GM18870 (cell line): ENCODE measurements around the gene AURKB.
"Not testable (repeated sequence)": the region's sequence is repeated elsewhere in the genome, so short reads cannot be mapped to it uniquely, and the experiment has no call there.

Experiments
- ATAC-seq: cut with Tn5 transposase; IDR thresholded peaks from one replicate; pipeline ENCODE4 v1.9.1; 2021; ENCODE audit warnings: moderate library complexity; ENCODE audit not compliant: unreplicated experiment

The AURKB gene

GRCh38 chr17:8189041-8189710 is 21.2 kb downstream of the AURKB start:
- ATAC-seq, result no peak

DNA sequence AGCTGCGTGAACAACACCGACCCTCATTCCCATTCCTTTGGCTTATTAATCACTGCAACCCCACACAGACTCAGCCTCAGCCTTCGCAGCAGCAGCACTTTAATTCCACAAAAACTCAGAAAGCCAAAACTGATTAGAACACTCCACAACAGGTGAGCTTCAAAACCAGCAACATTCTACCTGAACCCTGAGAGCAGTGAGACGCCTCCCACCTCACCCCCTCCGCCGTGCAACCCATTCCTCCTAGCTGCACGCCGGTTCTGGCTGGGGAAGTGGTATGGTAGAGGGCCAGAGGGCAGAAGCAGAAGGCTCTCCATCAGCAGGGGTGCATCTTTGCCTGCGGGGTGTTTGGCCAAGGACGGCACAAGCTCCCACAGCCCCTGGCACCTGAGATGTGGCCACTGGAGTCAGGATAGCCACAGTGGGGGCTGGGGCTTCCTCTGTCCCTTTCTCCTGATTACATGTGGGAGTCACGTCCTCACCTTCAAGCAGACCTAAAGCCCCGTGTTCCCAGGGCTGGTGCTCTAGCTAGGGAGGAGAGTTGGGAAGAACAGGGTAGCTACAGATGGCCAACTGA is 22.0 kb downstream of the AURKB start:
- ATAC-seq, result no peak

DNA sequence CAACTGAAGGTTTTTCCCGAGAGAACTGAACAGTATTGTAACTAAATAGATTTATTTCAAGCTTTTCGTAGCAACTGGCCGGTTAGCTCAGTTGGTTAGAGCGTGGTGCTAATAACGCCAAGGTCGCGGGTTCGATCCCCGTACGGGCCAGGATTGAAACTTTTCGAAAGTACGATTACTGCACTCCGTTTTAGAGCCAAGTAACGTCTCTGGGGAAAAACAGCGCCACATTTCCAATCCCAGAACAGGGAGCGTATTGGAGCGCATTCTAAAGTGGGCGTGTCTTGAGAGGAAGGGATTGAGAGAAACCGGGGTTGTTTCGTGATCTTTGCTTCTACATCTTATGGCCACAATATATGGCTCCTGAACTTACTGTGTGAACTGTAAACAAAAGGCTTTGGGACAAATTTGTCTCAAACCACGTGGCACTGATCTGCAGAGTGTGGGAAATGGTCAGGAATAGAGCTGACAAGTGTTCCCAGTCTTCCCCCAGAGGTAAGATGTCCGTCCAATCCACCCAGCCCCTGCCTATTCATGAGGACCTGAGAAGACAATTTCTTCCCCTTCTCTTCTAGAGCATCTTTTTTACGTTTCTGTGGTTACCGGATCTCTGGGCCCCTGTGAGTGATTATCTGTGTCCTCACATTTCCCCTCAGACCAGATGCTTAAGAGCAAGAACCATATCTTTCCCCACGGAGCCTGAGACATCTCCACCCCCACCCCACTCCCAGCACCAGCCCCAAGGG is 22.7 kb downstream of the AURKB start:
- peak; percentile 23 for ATAC-seq

DNA sequence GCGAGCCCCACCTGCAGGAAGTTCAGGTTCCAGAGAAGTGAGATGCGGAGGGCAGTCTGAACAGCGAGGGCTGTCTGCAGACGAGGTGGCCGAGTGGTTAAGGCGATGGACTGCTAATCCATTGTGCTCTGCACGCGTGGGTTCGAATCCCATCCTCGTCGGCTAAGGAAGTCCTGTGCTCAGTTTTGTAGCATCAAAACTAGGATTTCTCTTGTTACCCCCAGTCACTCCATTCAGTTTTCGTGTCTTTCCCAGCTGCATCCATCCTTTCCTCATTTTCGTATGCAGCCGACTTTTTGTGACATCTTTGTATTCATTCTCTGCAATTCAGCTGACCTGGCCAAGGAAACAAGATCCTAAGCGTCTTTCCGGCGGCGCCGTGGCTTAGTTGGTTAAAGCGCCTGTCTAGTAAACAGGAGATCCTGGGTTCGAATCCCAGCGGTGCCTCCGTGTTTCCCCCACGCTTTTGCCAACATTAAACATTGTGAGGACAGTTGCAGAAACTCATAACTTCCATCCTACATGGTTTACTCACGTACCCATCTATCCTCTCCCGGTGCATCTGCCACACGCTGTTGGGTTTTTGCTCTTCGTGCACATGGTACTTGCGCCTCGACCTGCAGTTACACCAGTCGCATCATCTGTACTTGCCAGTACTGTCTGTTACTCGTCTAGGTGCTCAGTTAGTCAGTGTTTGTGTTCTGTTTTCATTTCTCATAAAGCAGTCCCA is 23.4 kb downstream of the AURKB start:
- peak; percentile 27 for ATAC-seq

DNA sequence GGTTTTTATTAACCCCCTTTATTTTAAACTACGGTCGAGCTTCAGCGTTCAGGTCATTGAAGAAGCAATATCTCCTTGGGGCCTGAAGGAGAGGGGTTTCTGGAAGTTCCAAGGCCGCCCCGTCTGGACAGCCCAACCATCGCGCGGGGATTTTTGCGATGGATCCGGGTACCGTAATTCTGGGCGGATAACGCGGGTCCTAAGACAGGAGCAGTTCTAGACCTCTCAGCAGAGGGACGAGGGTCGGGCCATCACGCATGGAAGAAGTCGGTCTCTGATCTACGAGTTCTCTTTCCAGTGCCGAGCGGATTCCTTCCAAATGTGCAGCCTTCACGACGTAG is 24.0 kb downstream of the AURKB start:
- ATAC-seq, result no peak

GRCh38 chr17:8185582-8186445 is 24.6 kb downstream of the AURKB start:
- ATAC-seq, result no peak

DNA sequence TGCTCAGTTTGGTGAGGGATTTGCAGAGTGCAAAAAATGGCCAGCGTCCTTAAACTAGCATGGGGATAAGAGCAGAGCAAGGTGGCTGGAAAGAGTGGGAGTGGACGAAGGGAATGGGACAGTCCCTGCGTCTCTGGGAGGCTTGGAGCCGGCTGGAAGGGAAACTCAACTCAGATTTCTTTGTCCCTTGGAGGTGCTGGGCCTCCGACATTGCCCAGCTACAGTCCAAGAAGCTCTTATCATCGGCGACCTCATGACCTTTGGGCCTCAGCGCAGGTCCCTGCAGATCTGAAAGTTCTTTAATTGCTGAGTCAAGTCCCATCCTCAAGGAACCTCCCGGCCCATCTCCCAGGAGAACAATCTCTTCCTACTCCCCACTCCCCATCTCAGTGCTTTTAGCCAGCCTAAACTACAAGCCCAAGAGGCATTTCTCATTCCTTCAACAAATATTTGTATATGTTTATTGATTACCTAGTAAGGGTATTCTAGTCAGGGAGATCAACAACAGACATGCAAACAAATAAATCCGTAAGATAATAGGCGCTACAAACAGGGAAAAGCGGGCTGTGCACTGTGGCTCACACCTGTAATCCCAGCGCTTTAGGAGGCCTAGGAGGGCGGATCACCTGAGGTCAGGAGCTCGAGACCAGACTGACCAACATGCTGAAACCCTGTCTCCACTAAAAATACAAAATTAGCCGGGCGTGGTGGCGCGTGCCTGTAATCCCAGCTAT is 33.2 kb downstream of the AURKB start:
- no peak for ATAC-seq

GRCh38 chr17:8176197-8176940 is 34.0 kb downstream of the AURKB start, which contains the start of gene TMEM107:
Gene TMEM107 (minus strand): TSS chr17:8176380. CDS start chr17:8176286, 94 bp downstream.
- ATAC-seq, result no peak

DNA sequence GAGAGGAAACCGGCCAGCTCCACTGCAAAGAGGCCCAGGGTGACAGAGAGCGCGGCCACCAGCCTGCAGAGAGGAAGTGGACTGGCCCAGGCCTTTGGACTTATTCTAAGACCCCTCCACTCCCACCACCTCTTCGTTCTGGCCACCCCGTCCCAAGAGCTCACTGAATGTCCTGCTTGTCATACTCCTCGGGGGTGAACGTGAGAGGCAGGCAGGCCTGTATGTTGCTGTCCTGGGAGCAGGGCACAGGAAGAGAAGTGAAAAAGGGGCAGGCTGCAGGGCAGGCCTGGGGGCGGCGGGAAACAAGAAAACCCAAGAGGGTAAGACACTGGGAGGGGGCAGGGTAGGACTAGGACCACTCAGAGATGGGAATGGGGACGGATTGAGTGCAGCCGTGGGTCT is 34.6 kb downstream of the AURKB start:
- no peak for ATAC-seq

DNA sequence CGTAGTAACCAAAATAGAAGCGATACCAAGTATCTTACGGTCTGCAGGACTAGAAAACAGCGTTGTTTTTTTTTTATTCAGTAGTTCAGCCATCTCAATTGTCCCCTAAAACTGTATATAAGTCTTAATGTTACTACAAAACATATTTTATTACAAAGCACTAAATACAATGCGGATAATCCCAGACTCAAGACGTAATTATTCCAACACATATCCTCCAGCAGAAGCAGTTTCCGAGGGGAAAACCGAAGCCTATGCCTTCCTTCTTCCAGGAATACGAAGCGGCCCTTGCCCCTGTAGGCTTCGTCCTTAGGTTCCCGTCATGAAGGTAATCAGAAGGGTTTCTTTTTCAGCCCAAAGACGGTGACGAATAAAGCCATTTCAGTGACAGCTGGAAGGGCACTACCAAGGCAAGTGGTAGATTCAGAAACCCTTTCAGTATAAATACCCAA is 36.5 kb downstream of the AURKB start:
- ATAC-seq, result no peak

- peak; percentile 77 for ATAC-seq
Measured at GRCh38 chr17:8173056-8173870, 37.1 kb downstream of the AURKB start.

- not testable (repeated sequence) for ATAC-seq
Measured at GRCh38 chr17:8170186-8170585, 40.2 kb downstream of the AURKB start.

GRCh38 chr17:8167526-8167925 is 42.8 kb downstream of the AURKB start:
- no peak for ATAC-seq

GRCh38 chr17:8166731-8167130 is 43.6 kb downstream of the AURKB start:
- no peak for ATAC-seq

DNA sequence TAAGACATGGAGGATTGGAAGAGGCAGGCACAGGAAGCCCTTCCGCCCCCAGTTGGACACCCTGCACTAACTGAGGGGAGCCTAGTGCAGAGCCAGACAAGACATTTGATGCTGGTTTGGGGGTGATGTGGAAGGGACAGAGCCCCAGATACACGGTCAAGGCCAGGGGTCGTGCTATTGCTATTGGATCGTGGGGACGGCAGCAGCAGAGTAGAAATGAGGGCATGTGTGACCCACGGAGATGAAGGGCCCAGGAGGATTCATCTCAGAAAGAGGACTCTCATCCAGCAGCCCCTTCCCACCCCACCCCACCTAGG is 45.6 kb downstream of the AURKB start:
- no peak for ATAC-seq

DNA sequence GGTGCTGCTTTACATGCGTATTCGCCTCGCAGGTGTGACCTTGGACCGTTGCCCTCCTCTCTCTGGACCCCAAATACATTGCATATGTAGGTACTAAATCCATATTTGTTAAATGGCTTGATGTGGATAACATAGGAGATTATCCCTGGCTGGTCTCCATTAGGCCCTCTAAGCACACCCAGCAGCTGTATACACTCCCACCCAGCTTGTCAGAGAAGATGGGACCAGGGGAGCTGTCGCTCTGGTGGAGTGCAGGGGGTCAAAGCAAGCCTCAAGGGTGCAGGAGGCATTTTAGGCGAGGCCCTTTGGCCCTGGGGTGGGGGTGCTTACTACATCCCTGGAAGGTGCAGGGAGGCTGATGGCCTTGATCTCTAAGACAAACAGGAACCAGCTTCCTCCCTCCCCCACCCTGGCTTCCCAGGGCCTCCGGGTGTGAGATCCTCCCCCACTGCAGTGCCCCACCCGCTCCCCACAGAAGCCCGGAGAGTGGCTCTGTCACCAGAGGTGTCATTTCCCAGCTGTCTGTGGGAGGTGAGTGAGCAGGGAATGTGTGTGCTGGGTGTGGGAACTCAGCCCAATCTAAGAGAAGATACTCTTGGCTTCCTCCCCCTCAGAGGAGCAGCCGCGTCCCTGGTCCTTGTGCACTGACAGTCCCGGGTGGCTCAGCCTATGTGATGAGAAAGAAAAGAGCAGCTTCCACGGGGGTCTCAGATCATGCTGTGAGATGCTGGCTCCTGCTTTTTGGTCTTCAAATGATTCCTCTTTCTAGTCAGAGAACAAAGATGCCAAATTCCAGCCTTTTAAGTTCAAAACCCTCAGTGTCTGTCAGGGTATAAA is 46.2 kb downstream of the AURKB start:
- no peak for ATAC-seq
